Mesenchymal stem cell (in vitro differentiated cells and primary cell): ENCODE results near the gene ZCCHC7.
"Not testable (repeated sequence)": the region's sequence is repeated elsewhere in the genome, so short reads cannot be mapped to it uniquely, and the experiment has no call there.

ENCODE experiments used
- DNase-seq: peaks from one replicate; pipeline ENCODE4 v3.0.0-alpha.2; 2013
- H2AFZ ChIP-seq: one replicate; pipeline ENCODE4 v1.6.1; 2013; ENCODE audit warnings: low read depth, mild to moderate bottlenecking, control low read depth, inconsistent platforms, low read length, moderate library complexity
- H2AK5ac ChIP-seq: 2 replicates; pipeline ENCODE4 v1.6.1; 2013; ENCODE audit warnings: low read length, moderate library complexity, mild to moderate bottlenecking, inconsistent platforms; ENCODE audit not compliant: severe bottlenecking
- H2BK120ac ChIP-seq: one replicate; pipeline ENCODE4 v1.6.1; 2013; ENCODE audit warnings: low read depth, mild to moderate bottlenecking, inconsistent platforms, low read length, moderate library complexity
- H2BK12ac ChIP-seq, 2 experiments: one replicate each; pipeline ENCODE4 v1.6.1; 2013; ENCODE audit warnings: inconsistent platforms in 2 of 2, low read length in 2 of 2, mild to moderate bottlenecking in 2 of 2, moderate library complexity in 2 of 2, control low read depth in 1 of 2
- H2BK15ac ChIP-seq: one replicate; pipeline ENCODE4 v1.6.1; 2013; ENCODE audit warnings: mild to moderate bottlenecking, low read depth, inconsistent platforms; ENCODE audit not compliant: poor library complexity, severe bottlenecking
- H2BK5ac ChIP-seq: 2 replicates; pipeline ENCODE4 v1.6.1; 2013; ENCODE audit warnings: low read depth, mild to moderate bottlenecking, low read length, control low read depth, inconsistent platforms; ENCODE audit not compliant: poor library complexity, severe bottlenecking
- H3K14ac ChIP-seq, 2 experiments: one replicate each; pipeline ENCODE4 v1.6.1; 2013; ENCODE audit warnings: inconsistent platforms in 2 of 2, low read length in 2 of 2, control low read depth in 1 of 2, mild to moderate bottlenecking in 1 of 2, moderate library complexity in 1 of 2
- H3K18ac ChIP-seq, 2 experiments: one replicate each; pipeline ENCODE4 v1.6.1; 2013; ENCODE audit warnings: inconsistent platforms in 2 of 2, low read length in 2 of 2, control low read depth in 1 of 2, low read depth in 1 of 2, mild to moderate bottlenecking in 1 of 2
- H3K23ac ChIP-seq, 2 experiments: one replicate each; pipeline ENCODE4 v1.6.1; 2013; ENCODE audit warnings: inconsistent platforms in 2 of 2, low read length in 2 of 2, mild to moderate bottlenecking in 2 of 2, moderate library complexity in 2 of 2, control low read depth in 1 of 2
- H3K27ac ChIP-seq: 2 replicates; pipeline ENCODE4 v1.5.1; 2013; ENCODE audit warnings: mild to moderate bottlenecking, moderate library complexity, low read length, control low read depth, inconsistent platforms; ENCODE audit not compliant: poor library complexity, severe bottlenecking
- H3K27me3 ChIP-seq, 2 experiments: 2 replicates each; pipeline versions ENCODE4 v1.6.1 to v1.7.0; 2013; ENCODE audit warnings: low read length in 2 of 2, mild to moderate bottlenecking in 2 of 2, moderate library complexity in 2 of 2, control low read depth in 1 of 2, inconsistent platforms in 1 of 2; ENCODE audit not compliant: control insufficient read depth in 1 of 2, insufficient read depth in 1 of 2
- H3K36me3 ChIP-seq, 2 experiments: 2 replicates each; pipeline versions ENCODE4 v1.6.1 to v1.7.0; 2013; ENCODE audit warnings: low read length in 2 of 2, control low read depth in 1 of 2, inconsistent platforms in 1 of 2, low read depth in 1 of 2, mild to moderate bottlenecking in 1 of 2; ENCODE audit not compliant: insufficient read depth in 2 of 2, control insufficient read depth in 1 of 2
- H3K4ac ChIP-seq, 2 experiments: one replicate each; pipeline ENCODE4 v1.6.1; 2013; ENCODE audit warnings: inconsistent platforms in 2 of 2, low read length in 2 of 2, mild to moderate bottlenecking in 2 of 2, moderate library complexity in 2 of 2, control low read depth in 1 of 2, low read depth in 1 of 2
- H3K4me1 ChIP-seq: 2 replicates; pipeline ENCODE4 v1.6.1; 2013; ENCODE audit warnings: low read depth, low read length, control low read depth; ENCODE audit not compliant: control insufficient read depth, insufficient read depth
- H3K4me2 ChIP-seq: 2 replicates; pipeline ENCODE4 v1.6.1; 2013; ENCODE audit warnings: low read length, mild to moderate bottlenecking, inconsistent platforms; ENCODE audit not compliant: poor library complexity, severe bottlenecking
- H3K4me3 ChIP-seq, 2 experiments: 2 replicates each; pipeline versions ENCODE4 v1.5.1 to v1.7.0; 2013; ENCODE audit warnings: low read length in 2 of 2, mild to moderate bottlenecking in 2 of 2, control low read depth in 1 of 2, low read depth in 1 of 2; ENCODE audit not compliant: insufficient read depth in 1 of 2
- H3K79me1 ChIP-seq: replicated peaks from 2 replicates; pipeline ENCODE4 v1.6.1; 2013; ENCODE audit warnings: mild to moderate bottlenecking, control low read depth, low read length, inconsistent platforms; ENCODE audit not compliant: poor library complexity, severe bottlenecking
- H3K9ac ChIP-seq: 2 replicates; pipeline ENCODE4 v1.7.0; 2013; ENCODE audit warnings: mild to moderate bottlenecking, low read length, moderate library complexity
- H3K9me3 ChIP-seq: 2 replicates; pipeline ENCODE4 v1.7.0; 2013; ENCODE audit warnings: mild to moderate bottlenecking, low read length; ENCODE audit not compliant: control insufficient read depth
- H4K8ac ChIP-seq: one replicate; pipeline ENCODE4 v1.6.1; 2013; ENCODE audit warnings: inconsistent platforms, mild to moderate bottlenecking, low read length, moderate library complexity
- H4K91ac ChIP-seq: one replicate; pipeline ENCODE4 v1.6.1; 2013; ENCODE audit warnings: mild to moderate bottlenecking, low read length, inconsistent platforms
- WGBS: methylation state at CpG from one replicate; pipeline ENCODE4 v1.1.7; 2013; ENCODE audit warnings: mixed read lengths; 5-methylcytosine and 5-hydroxymethylcytosine counted together

The ZCCHC7 gene

GRCh38 chr9:37201581-37201980, 81.2 kb downstream of the ZCCHC7 start:
- Histone ChIP-seq H2AK5ac (no peak overlapping the region), H2BK5ac (no peak overlapping the region), H3K4me2 (no peak overlapping the region), H3K27me3 (no peaks in the 10 kb centered on the region), H4K8ac (no peak overlapping the region), H3K36me3 (peaks cover 5 to 14% of the 10 kb centered on the region in 2 experiments), H3K4me3 (no peak overlapping the region), H3K9ac (no peak overlapping the region), H3K79me1 (peaks cover 15% of the 10 kb centered on the region), H2BK15ac (no peak overlapping the region), H3K18ac (no peak overlapping the region), H3K4ac (no peak overlapping the region), H3K14ac (no peak overlapping the region), H2BK12ac (no peak overlapping the region), H2AFZ (no peak overlapping the region), H3K4me1 (no peaks in the 10 kb centered on the region), H3K23ac (no peak overlapping the region), H3K27ac (no peak overlapping the region), H2BK120ac (no peak overlapping the region), H3K9me3 (no peaks in the 10 kb centered on the region), H4K91ac (no peak overlapping the region)
- DNase-seq = no peak
- WGBS = no CpG with 5 or more reads among the region's 1 CpG

GRCh38 chr9:37202091-37202490, 81.7 kb downstream of the ZCCHC7 start:
- Histone ChIP-seq H3K14ac (no peak overlapping the region), H3K27ac (no peak overlapping the region), H3K4me2 (no peak overlapping the region), H3K4ac (no peak overlapping the region), H3K4me3 (no peak overlapping the region), H3K4me1 (no peaks in the 10 kb centered on the region), H2AFZ (no peak overlapping the region), H3K9me3 (no peaks in the 10 kb centered on the region), H2AK5ac (no peak overlapping the region), H2BK5ac (no peak overlapping the region), H3K27me3 (no peaks in the 10 kb centered on the region), H2BK12ac (no peak overlapping the region), H4K91ac (no peak overlapping the region), H3K36me3 (peaks cover 5 to 15% of the 10 kb centered on the region in 2 experiments), H2BK120ac (no peak overlapping the region), H4K8ac (no peak overlapping the region), H2BK15ac (no peak overlapping the region), H3K23ac (no peak overlapping the region), H3K9ac (no peak overlapping the region), H3K18ac (no peak overlapping the region), H3K79me1 (peaks cover 19% of the 10 kb centered on the region)
- no peak for DNase-seq

- H2AFZ ChIP-seq, H3K4me2 ChIP-seq, H3K4me3 ChIP-seq, H2BK5ac ChIP-seq, H2AK5ac ChIP-seq, H3K23ac ChIP-seq, DNase-seq, H3K4ac ChIP-seq, H3K14ac ChIP-seq, H3K18ac ChIP-seq, H3K9me3 ChIP-seq, H3K4me1 ChIP-seq, H4K8ac ChIP-seq, H2BK15ac ChIP-seq, H2BK12ac ChIP-seq, H3K27me3 ChIP-seq, H3K9ac ChIP-seq, H2BK120ac ChIP-seq, H3K27ac ChIP-seq, H4K91ac ChIP-seq: not testable (repeated sequence)
- Histone ChIP-seq H3K36me3 (peaks cover 9 to 18% of the 10 kb centered on the region in 2 experiments), H3K79me1 (peaks cover 21% of the 10 kb centered on the region)
- WGBS = 100% methylated on average over 4 of the region's 4 CpGs
These were observed 83.1 kb downstream of the ZCCHC7 start for GRCh38 chr9:37203456-37203855.

GRCh38 chr9:37206121-37206620, 85.8 kb downstream of the ZCCHC7 start:
- no peaks in the 10 kb centered on the region for H3K27me3 ChIP-seq
- H4K8ac ChIP-seq = no peak overlapping the region
- no peak for DNase-seq
- peaks cover 24% of the 10 kb centered on the region for H3K79me1 ChIP-seq
- H2AFZ ChIP-seq = no peak overlapping the region
- no peak overlapping the region for H3K4ac ChIP-seq
- no peak overlapping the region for H2BK12ac ChIP-seq
- H2BK120ac ChIP-seq = no peak overlapping the region
- H3K9ac ChIP-seq = no peak overlapping the region
- no peak overlapping the region for H2BK5ac ChIP-seq
- H3K36me3 ChIP-seq = peaks cover 9 to 21% of the 10 kb centered on the region in 2 experiments
- no peak overlapping the region for H4K91ac ChIP-seq
- no peaks in the 10 kb centered on the region for H3K4me1 ChIP-seq
- H3K4me3 ChIP-seq = no peak overlapping the region
- H2AK5ac ChIP-seq = no peak overlapping the region
- WGBS = 92% methylated on average over 10 of the region's 10 CpGs
- no peak overlapping the region for H3K4me2 ChIP-seq
- H3K18ac ChIP-seq = no peak overlapping the region
- no peak overlapping the region for H2BK15ac ChIP-seq
- H3K9me3 ChIP-seq = no peaks in the 10 kb centered on the region
- no peak overlapping the region for H3K23ac ChIP-seq
- H3K14ac ChIP-seq = no peak overlapping the region
- no peak overlapping the region for H3K27ac ChIP-seq
